ENCODE measurements around the gene PTTG1IP.
"Not testable (repeated sequence)": the region's sequence is repeated elsewhere in the genome, so short reads cannot be mapped to it uniquely, and the experiment has no call there.

PTTG1IP gene

DNA sequence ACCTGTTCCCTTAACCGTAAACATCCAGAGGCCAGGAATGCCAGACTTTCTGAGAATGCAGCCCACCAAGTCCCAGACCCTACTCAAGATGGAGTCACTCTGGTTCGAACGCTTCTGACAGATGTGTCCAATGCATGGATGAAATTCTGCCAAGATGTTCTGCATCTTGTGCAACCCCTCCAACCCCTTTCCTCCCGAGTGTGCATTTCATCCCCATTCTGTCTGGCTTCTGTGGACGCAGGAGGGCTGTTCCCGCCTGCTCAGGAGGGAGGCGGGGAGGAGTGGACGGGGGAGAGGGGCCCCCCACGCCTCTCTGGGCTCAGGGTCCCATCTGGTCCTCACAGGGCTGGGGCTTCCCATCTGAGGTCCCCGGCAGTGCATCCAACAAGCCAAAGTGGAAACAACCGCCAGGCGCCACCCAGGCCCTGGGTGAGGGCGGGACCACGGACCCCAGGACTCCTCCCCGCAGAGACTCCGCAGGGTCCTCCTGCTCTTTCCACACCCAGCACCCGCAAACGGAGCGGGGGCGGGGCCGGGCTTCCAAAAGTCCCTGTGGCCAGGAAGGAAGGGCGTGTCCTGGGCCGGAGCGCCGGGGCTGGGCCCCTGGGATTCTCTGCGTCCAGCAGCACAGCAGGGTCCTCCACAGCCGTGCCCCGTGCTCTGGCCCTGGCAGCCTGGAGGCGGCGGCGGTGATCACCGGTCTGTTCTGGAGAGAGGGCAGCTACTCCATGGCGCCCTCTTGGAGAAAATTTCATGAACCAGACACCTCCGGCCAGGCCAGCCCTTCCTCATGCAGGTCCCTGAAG lies 27.9 kb downstream of the PTTG1IP start:
- DNase-seq (ENCODE audit: low read depth, low spot score), result peak; percentile 94

GRCh38 chr21:44844256-44844655 lies 29.2 kb downstream of the PTTG1IP start:
- peak; percentile 69 for DNase-seq (ENCODE audit: low read depth, low spot score)

DNA sequence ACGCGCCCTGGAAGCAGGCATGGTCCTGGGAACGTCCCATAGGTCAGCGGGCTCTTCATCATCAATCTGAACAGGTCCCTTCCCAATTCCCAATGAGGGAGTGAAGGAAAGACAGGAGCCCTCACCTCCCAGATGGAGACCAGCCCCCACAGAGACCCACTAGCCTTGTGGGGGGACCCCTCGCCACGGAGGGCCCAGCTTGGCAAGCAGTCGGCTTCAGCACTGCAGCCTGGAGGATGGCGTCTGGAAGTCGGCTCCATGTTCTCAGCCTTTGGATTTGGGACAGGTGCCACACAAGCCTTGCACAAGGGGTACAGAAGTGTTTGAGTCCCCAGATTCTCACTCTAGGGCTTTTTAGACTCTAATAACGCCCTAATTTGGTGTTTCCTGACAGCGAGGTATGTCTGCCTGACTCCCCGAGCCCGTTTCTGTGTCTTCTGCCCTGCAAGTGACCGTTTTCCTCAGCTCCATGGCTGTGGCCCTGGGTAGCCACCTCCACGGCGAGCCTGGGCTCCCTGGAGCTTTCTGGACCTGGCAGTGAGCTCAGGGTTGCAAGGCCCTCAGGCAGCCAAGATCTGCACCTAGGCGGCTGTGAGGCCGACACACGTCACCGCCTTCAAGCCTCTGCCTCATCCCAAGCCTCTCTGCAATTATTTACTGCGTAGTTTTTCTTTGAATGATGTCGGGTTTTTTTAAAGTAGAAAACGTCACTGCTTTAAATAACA lies 30.6 kb downstream of the PTTG1IP start:
- DNase-seq (ENCODE audit: low read depth, low spot score), result no peak

GRCh38 chr21:44842087-44842486 lies 31.4 kb downstream of the PTTG1IP start:
- DNase-seq (ENCODE audit: low read depth, low spot score), result no peak

GRCh38 chr21:44840771-44841170 lies 32.7 kb downstream of the PTTG1IP start:
- DNase-seq (ENCODE audit: low read depth, low spot score), result no peak

- no peak for DNase-seq (ENCODE audit: low read depth, low spot score)
Measured at GRCh38 chr21:44838951-44839350, 34.5 kb downstream of the PTTG1IP start.

- DNase-seq (ENCODE audit: low read depth, low spot score), result no peak
Measured at GRCh38 chr21:44838039-44838895, 35.2 kb downstream of the PTTG1IP start.

- DNase-seq (ENCODE audit: low read depth, low spot score), result no peak
Measured at GRCh38 chr21:44837537-44837936, 36.0 kb downstream of the PTTG1IP start.

- peak; percentile 69 for DNase-seq (ENCODE audit: low read depth, low spot score)
Measured at GRCh38 chr21:44836666-44837471, 36.6 kb downstream of the PTTG1IP start.

DNA sequence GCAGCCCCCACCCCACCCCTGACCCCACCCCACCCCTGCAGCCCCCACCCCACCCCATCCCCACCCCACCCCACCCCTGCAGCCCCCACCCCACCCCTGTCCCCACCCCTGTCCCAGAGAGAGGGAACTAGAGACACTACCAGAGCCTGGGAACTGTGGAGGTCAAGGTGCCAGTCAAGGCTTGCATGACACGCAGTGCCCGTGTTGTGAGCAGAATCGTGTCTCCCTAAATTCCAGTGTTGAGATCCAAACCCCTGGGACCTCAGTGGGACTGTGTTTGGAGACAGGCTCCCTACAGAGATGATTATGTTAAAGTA lies 37.2 kb downstream of the PTTG1IP start:
- DNase-seq (ENCODE audit: low read depth, low spot score), result no peak

GRCh38 chr21:44835647-44835973 lies 37.9 kb downstream of the PTTG1IP start:
- DNase-seq (ENCODE audit: low read depth, low spot score), result no peak

DNA sequence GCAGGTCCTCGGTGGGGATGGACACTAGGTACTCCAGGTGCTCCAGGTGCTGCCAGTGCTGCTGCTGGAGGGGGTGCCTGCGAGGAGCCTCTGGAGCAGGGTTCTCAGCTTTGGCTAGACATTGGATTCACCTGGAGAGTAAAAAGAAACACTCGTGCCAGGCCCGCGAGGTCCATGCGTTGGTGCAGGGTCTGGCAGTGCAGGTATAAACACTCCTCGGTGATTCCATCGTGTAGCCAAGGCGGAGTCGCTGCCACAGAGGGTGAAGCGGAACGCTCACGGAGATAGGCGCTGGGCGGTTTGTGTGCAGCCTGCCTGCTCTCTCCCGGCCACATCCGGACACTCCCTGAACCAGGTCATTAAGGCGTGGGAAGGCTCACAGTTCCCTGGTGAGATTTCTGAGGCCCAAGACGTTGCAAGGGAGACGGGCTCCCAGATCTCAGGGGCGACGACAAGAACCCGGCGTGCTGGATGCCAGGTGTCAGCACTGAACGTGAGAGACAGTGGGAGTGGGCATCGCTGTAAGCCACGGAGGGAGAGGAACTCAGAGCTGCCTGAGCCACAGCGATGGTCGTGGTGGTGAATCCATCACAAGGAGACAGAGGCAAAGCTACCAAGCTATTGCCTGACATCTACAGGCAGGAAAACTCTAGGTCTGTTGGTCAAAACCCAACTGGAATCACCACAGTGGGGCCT lies 38.4 kb downstream of the PTTG1IP start:
- DNase-seq (ENCODE audit: low read depth, low spot score), result no peak

GRCh38 chr21:44834231-44834950 lies 39.1 kb downstream of the PTTG1IP start:
- no peak for DNase-seq (ENCODE audit: low read depth, low spot score)

DNA sequence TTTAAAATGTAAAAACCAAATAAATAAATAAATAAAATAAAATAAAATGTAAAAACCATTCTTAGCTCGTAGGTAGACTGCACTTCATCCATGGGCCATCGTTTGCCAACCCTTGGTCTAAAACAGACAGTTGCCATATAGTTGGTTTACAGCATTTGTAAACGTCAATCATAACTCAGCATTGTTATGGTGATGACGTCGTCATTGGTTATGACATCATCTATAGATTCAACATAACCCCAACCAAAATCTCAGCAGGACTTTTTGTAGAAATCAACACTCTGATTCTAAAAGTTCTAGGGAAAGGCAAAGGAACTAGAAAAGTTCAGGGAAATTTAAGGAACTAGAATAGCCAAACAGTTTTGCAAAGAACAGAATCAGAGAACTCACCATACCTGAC lies 39.8 kb downstream of the PTTG1IP start:
- no peak for DNase-seq (ENCODE audit: low read depth, low spot score)

DNA sequence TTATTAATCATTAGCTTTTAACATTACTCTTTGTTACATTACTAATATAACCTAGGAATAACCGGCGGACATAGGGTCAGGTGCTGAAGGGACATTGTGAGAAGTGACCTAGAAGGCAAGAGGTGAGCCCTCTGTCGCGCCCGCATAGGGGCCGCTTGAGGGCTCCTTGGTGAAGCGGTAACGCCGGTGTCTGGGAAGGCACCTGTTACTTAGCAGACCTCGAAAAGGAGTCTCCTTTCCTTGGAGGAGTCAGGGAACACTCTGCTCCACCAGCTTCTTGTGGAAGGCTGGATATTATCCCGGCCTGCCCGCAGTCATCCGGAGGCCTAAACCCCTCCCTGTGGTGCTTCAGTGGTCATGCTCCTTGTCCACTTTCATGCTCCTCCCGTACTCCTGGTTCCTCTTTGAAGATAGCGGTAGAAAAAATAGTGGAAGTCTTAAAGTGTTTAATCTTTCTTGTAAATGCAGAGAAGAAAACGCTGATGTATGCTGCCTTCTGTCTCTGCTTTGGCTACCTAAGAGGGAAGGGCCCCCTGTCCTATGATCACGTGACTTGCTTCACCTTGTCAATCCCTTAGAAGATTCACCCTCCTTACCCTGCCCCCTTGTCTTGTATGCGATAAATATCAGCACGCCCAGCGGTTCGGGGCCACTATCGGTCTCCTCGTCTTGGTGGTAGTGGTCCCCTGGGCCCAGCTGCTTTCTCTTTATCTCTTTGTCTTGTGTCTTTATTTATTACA lies 40.8 kb downstream of the PTTG1IP start:
- not testable (repeated sequence) for DNase-seq (ENCODE audit: low read depth, low spot score)

DNA sequence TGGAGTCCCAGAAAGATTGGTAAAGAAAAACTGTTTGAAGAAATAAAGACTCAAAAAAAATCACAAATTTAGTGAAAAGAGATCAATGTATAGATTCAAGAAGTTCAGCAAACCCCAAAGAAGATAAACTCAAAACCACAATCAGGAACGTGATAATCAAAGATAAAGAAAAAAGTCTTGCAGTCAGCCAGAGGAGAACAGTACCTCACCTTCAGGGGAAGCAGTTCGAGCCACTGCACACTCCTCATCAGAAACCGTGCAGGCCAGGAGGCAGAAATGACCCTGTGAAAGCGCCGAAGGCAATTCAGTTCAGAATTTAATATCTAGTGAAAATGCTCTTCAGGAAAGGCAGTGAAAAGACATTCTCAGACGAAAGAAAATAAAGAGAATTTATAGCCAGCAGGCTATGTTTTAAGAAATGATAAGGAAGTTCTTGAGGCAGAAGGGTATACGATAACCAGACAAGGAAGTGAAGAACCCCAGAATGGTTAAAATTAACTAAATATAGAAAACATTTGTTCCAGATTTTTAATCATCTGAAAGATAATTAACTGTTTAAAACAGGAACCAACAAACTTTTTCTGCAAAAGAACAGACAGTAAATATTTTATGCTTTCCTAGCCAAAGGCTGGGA lies 42.1 kb downstream of the PTTG1IP start:
- DNase-seq (ENCODE audit: low read depth, low spot score), result no peak

DNA sequence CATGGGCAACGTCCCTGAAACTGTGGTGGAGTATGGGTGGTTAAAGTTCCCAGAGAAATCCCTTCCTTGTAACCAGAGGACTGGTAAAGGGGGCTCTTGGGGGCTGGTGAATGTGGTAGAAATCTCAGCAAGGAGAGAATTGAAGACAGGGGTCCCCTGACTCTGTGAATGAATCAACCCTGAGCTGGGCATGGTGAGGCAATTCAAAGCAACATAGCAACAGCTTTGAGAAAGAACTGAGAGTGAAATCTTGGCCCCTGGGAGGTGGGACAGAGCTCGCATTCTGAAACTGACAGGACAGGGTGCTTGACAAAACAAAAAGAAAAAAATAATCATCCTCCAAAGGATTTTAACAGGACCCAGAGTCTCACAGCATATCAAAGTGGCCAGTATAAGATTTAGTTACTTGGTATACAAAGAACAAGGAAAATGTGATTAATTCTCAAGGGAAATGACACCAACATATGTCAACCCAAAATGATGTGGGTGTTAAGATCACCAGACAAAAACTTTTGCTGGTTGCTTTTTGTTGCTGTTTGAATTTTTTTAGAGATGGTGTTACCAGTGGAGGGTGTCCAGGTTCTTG lies 43.9 kb downstream of the PTTG1IP start:
- no peak for DNase-seq (ENCODE audit: low read depth, low spot score)

- no peak for DNase-seq (ENCODE audit: low read depth, low spot score)
Measured at GRCh38 chr21:44828362-44829056, 45.0 kb downstream of the PTTG1IP start.
